GM21786 (cell line): ENCODE measurements around the gene MCCD1.
"Not testable (repeated sequence)": the region's sequence is repeated elsewhere in the genome, so short reads cannot be mapped to it uniquely, and the experiment has no call there.

Experiments
- ATAC-seq: cut with Tn5 transposase; IDR thresholded peaks from one replicate; pipeline ENCODE4 v1.9.1; 2021; ENCODE audit not compliant: unreplicated experiment

The MCCD1 gene

DNA sequence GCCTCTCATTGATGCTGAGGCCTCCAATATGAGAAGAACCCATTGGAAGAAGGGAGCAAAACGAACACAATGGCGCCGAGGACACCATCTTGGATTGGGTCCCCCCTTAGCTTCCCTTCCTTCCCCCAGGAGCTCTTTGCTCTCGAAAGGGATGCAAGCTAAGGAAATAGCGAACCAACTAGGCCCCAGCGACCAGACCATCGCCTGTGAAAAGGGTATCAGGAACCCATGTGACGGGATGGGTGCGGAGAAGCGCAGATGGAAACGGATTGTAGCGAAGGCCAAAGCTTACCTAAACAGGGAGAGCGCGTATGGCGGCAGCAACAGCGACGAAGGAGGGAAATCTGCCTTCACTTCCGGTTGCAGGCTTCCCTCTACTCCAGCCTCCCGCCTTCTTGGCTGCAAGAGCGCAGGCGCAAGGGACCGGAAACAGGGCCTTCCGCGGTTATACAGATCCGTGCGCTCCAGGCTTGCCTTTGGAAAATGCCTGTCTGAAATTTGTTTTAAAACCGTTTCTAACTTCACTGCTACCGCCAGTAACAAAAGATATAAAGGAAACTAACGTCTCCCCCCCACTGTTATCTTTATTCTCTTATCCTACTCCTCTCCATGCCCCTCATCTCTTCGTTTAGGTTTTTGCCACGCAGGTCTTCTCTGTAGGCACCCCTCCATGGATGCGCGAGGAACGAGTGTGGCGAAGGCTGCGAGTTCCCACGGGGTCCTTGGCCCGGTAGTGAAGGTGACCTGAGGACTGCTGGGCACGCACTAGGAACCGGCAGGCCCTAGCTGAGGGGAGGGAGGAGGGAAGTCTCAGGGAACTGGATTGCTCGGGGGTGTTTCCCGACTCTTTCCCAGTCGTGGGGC, 13.1 kb downstream of the MCCD1 start, which contains the start of gene DDX39B:
TSS of gene DDX39B (minus strand) at position 346 of the 864 bp plus-strand sequence. CDS start 1,471 bp downstream, outside the sequence.
- ATAC-seq: peak; percentile 56

DNA sequence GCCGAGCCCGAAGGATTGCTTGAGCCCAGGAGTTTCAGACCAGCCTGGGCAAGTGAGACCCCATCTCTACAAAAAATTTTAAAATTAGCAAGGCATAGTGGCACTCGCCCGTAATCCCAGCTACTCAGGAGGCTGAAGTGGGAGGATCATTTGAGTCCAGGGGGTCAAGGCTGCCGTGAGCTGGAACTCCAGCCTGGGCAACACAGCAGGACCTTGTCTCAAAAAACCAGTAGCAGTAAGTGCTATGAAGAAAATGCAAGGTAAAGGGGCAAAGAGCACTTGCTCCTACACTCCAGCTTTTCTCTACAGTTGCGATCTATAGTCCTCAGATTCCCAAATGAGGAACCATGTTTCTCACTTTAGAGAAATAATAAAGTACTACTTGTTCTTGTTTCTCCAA, 14.9 kb downstream of the MCCD1 start:
- no peak for ATAC-seq

DNA sequence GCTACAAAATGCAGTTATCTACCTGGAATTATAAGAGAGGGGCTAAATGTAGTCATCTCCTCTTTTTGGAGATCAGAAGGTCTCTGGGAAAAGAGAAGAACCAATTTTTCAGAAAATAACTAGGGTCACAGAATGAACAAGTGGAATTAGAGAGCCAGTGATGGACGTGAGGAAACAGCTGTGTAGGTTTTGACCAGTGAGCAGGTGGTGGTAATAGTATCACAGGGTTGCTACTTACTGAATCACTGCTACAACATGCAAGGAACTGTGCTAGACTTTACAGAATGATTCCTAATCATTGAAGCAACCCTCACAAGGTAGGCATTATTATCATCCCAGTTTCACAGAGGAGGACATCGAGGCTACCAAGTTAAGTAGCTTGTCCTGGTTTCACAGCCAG, 15.9 kb downstream of the MCCD1 start:
- no peak for ATAC-seq

DNA sequence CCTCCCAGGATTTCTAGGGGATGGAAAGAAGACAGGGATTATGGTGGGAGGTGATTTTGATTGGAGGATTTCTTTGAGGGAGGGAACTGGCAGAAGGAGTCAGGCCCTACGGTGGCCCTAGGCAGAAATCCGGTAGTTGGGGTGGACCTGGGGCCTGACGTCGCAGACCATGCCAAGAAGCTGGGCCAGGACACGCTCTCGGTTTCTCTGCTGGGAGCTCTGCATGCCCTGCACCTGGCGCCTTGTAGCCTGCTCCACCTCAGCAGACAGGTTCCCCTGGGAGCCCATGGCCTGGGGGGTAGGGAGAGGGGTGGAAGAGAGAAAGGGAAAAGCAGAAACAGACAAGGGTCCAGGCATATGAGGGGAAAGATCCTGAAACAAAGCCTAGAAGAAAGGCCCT, 16.5 kb downstream of the MCCD1 start:
- no peak for ATAC-seq

DNA sequence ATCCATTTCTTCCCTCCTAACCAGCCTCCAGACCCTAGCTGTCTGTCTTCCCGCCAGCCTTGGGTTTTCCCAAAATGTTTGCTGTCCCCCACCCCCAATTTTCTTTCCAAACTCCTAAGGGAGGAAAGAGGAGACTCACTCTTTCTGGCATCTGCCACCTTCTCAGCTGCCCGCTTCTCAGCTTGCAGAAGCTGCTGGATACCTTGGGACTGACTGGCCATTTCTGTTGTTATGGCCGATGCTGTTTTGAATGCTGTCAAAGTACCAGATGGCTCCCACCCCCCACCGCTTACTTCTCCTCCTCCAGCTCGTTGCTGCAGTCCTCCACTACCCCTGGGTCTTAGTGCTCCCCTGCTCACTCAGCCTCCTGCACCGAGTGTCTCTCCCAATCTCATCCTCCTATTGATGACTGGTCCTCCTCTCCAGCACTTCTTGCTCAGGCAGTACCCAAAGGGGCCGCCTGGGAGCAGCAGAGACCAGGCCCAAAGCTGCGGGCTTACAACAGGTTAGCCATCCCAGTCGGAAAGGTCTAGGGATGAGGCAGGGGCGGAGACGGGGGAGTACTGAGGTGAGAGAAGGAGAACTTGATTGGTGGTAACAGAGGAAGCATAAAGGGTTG, 17.7 kb downstream of the MCCD1 start, which contains the start of gene ATP6V1G2:
TSS of gene ATP6V1G2 (minus strand) at position 270 of the 619 bp plus-strand sequence. CDS start at position 221, 49 bp downstream.
- peak; percentile 46 for ATAC-seq

DNA sequence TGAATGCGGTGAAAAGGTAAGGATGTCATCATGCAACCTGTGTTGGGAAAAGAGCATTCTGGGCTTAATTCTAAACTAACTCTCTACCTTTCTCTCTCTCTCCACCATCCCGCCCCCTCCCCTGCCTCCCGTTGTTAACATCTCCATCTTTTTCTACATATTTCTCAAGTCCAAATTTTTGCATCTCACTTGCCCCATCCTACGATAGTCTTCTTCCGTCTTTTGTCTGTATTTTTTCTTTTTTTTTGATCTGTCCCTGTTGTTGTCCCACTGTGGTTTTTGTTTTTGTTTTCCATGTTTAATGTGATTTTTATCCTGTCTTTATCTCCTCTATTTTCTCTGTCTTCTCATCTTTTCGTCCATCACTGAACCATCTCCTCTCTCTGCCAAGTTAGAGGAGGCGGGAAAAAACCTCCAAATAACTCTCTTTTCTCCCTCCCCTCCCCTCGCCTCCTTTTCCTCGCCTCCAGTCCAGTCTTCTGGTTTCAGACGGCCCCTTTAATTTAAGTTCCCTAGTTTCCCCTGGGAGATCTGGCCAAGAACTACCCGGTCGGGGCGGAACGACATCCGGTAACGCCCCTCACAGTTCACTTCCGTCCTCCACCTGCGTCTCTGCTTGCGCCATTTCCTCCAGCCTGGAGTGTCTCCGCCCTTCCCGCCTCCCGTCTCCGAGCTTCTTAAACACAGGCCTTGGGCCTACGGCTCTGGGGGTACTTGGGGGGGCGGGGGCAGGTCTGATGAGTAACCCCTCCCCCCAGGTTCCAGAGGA, 18.4 kb downstream of the MCCD1 start, which contains the start of gene NFKBIL1:
TSS of gene NFKBIL1 (plus strand) at position 651 of the 769 bp plus-strand sequence. CDS start at position 738, 87 bp downstream.
- peak; percentile 66 for ATAC-seq

DNA sequence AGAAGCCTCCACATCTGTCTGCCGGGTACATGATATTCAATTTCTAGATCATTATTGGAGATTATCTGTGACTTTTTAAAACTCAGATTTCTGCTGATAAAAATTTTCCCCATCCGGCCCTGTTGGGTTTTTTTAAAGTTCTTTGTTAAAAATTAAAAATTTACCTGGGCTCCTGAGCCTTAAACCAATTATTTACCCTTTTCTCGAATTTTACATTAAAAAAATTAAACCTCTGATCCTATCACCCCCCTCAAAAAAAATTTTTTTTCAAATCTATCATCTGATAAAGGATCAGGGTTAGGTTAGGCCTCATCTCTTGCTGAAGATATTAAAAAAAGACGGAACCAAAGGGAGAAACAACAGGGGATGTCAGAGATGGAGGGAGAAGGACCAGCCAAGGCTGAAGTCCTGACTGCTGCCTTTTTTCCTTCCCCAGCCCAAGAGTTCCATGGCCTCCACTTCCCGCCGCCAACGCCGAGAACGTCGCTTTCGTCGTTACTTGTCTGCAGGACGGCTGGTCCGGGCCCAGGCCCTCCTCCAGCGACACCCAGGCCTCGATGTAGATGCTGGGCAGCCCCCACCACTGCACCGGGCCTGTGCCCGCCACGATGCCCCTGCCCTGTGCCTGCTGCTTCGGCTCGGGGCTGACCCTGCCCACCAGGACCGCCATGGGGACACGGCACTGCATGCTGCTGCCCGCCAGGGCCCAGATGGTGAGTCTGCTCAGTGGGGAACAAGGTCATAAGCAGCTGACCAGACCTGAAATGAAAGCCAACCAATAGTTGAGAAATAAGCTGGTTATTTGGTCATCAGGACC, 19.2 kb downstream of the MCCD1 start:
- no peak for ATAC-seq

DNA sequence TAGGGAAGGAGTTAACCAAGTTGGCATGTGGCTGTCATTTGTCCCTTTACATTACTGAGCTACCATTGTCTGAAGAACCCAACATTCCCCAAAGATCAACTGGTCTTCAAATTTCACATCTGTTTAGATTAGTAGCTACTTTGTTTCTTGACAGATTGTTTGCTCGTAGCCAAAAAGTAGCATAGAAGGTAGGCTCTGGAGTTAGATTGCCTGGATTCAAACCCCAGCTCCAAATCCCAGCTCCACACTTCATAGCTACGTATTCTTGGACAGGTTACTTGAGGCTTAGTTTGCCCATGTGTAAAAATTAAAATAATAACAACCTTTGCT, 19.7 kb downstream of the MCCD1 start:
- no peak for ATAC-seq

DNA sequence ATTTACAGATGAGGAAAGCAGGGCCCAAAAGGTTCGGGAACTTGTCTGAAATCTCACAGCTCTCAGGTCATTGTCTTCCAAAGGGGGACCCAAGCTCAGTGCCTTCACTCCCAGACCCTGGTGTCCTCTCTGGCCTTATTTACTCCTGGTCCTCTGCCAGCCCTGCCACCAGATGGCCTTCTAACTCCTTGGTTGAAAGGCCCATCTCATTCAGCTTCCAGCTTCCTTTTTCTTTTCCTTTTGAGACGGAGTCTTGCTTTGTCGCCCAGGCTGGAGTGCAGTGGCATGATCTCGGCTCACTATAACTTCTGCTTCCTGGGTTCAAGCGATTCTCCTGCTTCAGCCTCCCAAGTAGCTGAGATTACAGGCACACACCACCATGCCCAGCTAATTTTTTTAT, 22.6 kb downstream of the MCCD1 start:
- not testable (repeated sequence) for ATAC-seq

DNA sequence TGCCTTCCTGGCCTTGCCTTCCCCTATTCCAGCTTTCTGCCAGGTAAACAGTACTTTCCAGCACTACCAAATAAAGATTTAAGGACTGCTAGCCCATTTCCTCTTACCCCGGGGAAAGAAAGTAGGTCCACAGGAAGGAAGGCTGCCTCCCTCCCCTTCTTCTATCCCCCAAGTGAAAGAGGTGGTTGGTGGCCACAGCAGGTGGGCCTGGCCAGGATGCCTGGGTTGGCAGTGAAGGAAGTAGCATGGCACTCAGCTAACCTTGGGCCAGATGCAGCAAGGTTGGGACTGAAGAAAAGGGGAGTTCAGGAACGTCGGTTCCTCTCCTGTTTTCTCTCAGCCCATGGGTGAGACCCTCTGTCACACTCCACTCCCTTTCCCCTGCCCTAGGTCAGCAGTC, 27.5 kb downstream of the MCCD1 start:
- ATAC-seq: no peak

DNA sequence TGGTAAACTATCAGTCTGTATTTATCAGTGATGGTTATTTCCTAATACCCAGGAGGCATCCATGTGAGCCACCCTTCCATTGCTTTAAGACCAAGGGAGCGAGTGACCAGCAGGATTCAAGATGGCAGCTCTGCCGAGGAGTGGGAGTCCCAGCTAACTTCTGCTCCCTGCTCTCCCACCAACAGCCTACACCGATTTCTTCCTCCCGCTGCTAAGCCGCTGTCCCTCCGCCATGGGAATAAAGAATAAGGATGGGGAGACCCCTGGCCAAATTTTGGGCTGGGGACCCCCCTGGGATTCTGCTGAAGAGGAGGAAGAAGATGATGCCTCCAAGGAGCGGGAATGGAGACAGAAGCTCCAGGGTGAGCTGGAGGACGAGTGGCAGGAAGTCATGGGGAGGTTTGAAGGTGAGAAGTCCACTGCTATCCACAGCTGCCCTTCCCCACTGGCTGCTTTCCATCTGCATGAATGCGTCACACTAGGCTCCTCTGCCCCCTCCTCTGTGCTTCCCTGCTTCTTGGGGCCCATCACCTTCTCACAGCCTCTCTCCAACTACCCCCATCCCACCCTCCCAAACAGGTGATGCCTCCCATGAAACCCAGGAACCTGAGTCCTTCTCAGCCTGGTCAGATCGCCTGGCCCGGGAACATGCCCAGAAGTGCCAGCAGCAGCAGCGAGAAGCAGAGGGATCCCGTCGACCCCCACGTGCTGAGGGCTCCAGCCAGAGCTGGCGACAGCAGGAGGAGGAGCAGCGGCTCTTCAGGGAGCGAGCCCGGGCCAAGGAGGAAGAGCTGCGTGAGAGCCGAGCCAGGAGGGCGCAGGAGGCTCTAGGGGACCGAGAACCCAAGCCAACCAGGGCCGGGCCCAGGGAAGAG, 28.9 kb downstream of the MCCD1 start:
- ATAC-seq: no peak

DNA sequence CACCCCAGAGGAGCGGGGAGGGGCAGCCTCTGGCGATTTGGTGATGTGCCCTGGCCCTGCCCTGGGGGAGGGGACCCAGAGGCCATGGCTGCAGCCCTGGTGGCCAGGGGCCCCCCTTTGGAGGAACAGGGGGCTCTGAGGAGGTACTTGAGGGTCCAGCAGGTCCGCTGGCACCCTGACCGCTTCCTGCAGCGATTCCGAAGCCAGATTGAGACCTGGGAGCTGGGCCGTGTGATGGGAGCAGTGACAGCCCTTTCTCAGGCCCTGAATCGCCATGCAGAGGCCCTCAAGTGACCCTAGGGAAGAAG, 29.5 kb downstream of the MCCD1 start:
- ATAC-seq: no peak

DNA sequence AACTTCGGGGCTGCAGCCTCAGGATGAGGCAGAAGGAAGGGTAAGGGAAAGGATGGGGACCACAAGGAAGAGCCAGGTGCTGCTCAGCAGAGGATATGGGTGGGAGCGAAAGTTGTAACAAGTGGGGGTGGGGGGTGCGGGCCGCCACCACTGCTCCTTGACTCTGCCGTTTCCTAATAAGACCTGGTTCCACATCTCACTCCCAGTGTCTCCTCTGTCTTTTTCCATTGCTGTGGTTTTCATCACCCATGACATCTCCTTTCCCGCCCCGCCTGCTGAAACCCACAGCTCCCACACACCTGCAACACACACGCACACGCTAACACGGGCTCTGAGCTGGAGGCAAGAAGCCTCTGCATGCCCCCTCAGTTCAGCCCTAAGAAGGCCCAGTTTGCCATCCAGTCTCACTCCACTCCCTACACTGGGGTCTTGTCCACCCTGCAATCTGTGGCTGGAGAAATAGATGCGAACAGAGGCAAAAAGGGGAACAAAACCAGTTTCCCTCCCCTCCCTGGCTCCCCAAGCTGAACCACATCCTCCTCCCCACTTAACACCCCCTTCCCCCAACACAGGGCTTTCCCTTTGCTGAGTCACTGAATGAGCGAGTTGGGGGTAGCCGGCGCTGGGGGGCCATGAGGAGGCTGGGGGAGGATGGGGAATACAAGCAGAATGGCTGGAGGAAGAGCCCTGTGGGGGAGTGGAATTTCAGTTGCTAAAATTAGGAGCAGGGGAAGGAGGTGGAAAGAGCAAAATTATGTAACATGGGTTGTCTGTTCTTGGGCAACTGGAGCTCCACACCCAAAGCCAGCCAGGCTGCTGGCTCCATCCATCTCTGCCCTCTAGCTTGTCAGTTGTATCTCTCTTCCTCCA, 30.1 kb downstream of the MCCD1 start:
- no peak for ATAC-seq

DNA sequence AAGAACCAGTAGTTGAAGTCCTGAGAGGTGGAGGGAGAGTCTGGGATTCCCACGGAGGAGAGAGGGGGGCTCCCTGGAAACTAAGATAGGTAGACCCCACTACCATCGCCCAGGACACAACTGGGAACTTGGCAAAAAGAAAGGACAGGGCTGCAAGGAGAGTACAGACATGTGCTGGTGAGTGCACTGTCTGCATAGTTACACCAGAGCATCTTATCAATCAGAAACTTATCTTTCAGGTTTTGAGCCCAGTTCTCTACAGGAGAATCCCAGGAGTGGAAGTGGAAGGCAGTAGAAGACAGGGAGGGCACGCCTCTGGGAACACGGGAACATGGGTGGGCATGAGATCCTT, 30.8 kb downstream of the MCCD1 start:
- no peak for ATAC-seq

DNA sequence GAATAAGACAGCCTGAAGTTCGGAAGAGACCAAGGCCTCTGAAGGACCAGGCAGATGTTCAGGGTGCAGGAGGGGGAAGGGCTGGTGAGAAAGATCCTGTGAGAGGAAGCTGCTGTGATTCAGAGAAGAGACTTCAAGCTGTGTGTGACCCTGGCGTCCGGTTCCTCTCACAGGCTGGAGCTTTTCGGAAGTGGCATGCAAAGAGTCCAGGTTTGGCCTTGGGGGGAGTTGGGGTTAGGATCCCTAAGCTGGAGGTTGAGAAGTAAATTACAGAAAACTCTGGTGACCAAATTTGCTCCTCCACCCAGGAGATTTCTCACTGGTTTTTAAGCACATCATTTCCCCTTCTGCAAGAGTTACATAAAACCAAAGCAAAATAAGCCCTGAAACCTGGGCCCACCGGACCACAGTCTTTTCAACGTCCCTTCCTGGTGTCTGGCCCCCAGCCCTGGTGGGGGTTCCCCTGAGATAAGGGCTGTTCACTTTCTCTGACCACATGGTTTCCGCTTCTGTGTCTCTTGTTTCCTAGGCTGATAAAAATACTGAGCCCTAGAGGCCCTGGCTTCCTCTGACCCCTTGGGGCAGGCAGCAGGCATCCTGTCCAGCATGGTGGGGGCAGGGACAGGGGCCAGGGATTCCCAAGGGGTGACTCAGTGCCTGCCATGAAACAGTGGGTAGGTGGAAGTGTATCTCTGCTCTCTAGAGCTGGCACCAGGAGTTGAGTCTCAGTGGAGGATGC, 31.4 kb downstream of the MCCD1 start:
- ATAC-seq: peak; percentile 67

DNA sequence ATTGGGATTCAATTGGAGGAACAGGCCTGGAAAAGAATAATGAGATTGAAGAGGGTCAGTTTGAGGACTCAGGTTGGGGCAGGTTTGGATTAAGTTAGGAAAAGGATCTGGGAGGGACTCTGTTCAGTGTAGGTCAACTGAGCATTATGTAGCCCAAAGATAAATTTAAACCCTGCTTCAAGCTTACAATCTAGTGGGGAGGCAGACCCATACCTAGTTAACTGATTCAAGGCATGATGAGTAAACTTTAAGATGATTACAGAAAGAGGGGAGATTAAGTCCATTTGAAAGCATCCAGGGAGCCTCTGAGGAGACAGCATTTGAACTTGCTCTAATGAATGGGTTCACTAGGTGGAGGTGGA, 31.9 kb downstream of the MCCD1 start:
- no peak for ATAC-seq

DNA sequence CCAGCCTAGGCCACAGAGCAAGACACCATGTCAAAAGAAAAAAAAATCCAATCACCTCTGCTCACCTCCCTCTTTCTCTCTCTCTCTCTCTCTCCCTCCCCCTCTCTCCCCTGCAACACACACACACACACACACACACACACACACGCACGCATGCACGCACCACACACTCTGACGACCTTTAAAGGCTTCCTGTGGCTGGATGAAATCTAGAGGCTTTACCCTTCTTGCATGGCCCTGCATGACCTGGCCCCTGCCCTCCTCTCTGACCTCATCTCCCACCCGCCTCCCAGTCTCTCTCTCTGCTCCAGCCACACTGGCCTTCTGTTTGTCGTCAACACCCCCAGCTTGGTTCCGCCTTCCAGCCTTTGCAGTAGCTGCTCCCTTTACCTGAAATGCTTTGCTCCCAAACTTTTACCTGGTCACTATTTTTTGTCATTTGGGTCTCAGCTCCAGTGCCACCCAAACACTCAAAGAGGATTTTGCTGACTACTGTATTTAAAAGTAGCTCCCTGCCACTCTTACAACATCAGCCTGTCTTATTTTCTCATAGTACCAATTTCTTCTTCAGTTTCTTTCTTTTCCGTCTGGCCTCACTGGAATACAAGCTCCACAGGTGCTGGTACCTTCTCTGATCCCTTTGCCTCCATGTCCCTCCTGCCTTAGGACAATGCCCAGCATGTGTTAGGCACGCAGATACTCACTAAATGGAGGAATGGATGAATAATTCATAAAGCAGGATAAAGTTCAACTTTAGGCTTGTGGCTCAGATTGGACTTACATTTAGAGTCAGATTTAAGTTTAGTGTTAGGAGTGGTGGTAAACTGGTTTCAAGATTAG, 39.0 kb downstream of the MCCD1 start:
- ATAC-seq: no peak
